ENCODE measurements around the gene RDH12.

GRCh38 chr14:67703997-67704396 is 2.3 kb downstream of the RDH12 start:
- TF ChIP-seq CTCF (IDR thresholded peaks at IDR 0.05; ENCODE audit: insufficient read depth, low read length) (no peak), POLR2AphosphoS5 (IDR thresholded peaks at IDR 0.05; ENCODE audit: low read depth) (no peak), REST (IDR thresholded peaks at IDR 0.05; ENCODE audit: insufficient replicate concordance, low read depth) (no peak), SPI1 (IDR thresholded peaks at IDR 0.05; ENCODE audit: borderline replicate concordance, low read depth) (no peak)
